ENCODE results near the gene FKBP4. TPM values are rescaled to one million over a fixed set of nuclear protein-coding genes. Genes with fewer than 3 reads are reported as not detected.
A peak's percentile ranks its signal among the peaks of the same experiment; 100 is the strongest.

The FKBP4 gene
- total RNA-seq, 2 donors from 2014 or later: 25.6 to 29.2 TPM

- TF ChIP-seq, protein P1, sequence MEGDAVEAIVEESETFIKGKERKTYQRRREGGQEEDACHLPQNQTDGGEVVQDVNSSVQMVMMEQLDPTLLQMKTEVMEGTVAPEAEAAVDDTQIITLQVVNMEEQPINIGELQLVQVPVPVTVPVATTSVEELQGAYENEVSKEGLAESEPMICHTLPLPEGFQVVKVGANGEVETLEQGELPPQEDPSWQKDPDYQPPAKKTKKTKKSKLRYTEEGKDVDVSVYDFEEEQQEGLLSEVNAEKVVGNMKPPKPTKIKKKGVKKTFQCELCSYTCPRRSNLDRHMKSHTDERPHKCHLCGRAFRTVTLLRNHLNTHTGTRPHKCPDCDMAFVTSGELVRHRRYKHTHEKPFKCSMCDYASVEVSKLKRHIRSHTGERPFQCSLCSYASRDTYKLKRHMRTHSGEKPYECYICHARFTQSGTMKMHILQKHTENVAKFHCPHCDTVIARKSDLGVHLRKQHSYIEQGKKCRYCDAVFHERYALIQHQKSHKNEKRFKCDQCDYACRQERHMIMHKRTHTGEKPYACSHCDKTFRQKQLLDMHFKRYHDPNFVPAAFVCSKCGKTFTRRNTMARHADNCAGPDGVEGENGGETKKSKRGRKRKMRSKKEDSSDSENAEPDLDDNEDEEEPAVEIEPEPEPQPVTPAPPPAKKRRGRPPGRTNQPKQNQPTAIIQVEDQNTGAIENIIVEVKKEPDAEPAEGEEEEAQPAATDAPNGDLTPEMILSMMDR (IDR thresholded peaks at IDR 0.05): no peak
- H3K27ac ChIP-seq: no peak overlapping the region
- H3K4me1 ChIP-seq: peaks cover 0 to 23% of the 10 kb centered on the region in 2 donors
- H3K9me3 ChIP-seq: no peaks in the 10 kb centered on the region
- H3K36me3 ChIP-seq: no peaks in the 10 kb centered on the region
- H3K4me3 ChIP-seq: no peak overlapping the region
- no peak for DNase-seq (ENCODE audit: low spot score)
- no peaks in the 10 kb centered on the region for H3K27me3 ChIP-seq
Measured at GRCh38 chr12:2836574-2836973, 41.8 kb downstream of the FKBP4 start.

- no peak for DNase-seq (ENCODE audit: low spot score)
- Histone ChIP-seq H3K9me3 (no peaks in the 10 kb centered on the region), H3K4me3 (no peak overlapping the region), H3K4me1 (peaks cover 0 to 11% of the 10 kb centered on the region in 2 donors), H3K36me3 (no peaks in the 10 kb centered on the region), H3K27me3 (no peaks in the 10 kb centered on the region), H3K27ac (no peak overlapping the region)
- TF ChIP-seq, protein P1 (IDR thresholded peaks at IDR 0.05): no peak
Measured at GRCh38 chr12:2841056-2841650, 46.4 kb downstream of the FKBP4 start.

DNA sequence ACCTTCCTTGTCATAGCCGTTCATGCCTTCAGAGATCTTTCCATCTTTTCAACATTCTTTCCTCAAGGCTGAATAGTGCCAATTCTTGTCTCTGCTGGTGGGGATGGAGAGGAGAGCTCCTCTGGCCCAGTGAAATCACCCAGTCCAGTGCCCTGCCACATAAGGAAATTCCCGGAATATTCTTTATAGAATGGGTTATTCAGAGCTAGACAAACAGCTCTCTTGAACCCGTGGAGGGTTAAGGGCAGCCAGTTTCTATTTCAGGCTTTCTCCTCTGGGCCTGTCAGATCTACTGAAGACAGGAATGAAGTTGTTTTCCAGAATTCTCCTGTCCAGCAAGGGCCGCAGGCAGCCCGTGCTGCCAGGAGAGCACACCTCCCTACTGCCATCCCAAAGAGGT is 48.2 kb downstream of the FKBP4 start:
- no peaks in the 10 kb centered on the region for H3K9me3 ChIP-seq
- peaks cover 5% of the 10 kb centered on the region for H3K36me3 ChIP-seq
- no peak for DNase-seq (ENCODE audit: low spot score)
- no peaks in the 10 kb centered on the region for H3K27me3 ChIP-seq
- peaks cover 0 to 11% of the 10 kb centered on the region in 2 donors for H3K4me1 ChIP-seq
- H3K27ac ChIP-seq: peak overlapping the region in 1 of 2 donors; percentile 10
- TF ChIP-seq, protein P1 (IDR thresholded peaks at IDR 0.05): no peak
- no peak overlapping the region for H3K4me3 ChIP-seq

DNA sequence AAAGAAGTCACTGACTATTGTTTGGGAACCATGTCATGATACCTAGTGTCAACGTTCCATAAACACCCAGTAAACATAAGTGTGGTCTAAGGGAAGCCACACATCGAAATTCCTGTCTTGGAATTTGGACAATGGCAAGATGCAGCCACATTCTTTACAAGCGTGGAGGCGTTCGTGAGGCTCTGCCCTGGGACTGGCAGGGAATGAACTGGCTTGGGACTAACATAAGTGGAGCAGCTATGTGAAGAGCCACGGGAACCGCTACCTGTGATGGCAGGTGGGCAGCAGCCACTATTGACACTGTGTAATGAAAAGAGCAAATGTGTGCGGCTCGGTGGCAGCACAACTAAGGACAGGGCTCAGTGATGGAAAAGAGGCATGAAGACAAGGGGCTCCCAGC is 50.0 kb downstream of the FKBP4 start:
- H3K9me3 ChIP-seq: no peaks in the 10 kb centered on the region
- TF ChIP-seq, protein P1 (IDR thresholded peaks at IDR 0.05): no peak
- no peaks in the 10 kb centered on the region for H3K27me3 ChIP-seq
- no peak overlapping the region for H3K4me3 ChIP-seq
- DNase-seq (ENCODE audit: low spot score): no peak
- peaks cover 0 to 11% of the 10 kb centered on the region in 2 donors for H3K4me1 ChIP-seq
- H3K36me3 ChIP-seq: peaks cover 8% of the 10 kb centered on the region
- peak overlapping the region; percentile 16 to 29 for H3K27ac ChIP-seq

DNA sequence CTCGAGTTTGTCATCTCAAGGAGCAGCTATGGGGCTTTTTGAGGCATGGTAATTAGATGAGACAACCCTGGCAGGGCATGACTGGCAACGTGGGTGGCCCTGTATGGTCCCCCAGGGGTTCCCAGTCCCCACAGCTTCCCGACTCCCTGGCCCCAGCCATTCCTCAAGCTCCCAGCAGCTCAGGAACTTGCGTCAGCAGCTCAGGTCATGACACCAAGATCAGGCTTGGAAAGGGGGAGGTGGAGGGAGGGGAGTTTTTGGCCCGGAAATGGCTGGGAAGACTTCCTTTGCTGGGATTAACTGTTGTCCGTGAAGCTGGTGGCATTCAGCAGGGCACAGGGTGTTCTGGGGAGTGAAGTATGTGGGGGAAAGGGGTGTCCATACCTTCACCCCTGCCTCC is 50.5 kb downstream of the FKBP4 start:
- H3K9me3 ChIP-seq: no peaks in the 10 kb centered on the region
- peaks cover 8% of the 10 kb centered on the region for H3K36me3 ChIP-seq
- H3K4me3 ChIP-seq: no peak overlapping the region
- DNase-seq (ENCODE audit: low spot score): no peak
- peaks cover 0 to 11% of the 10 kb centered on the region in 2 donors for H3K4me1 ChIP-seq
- TF ChIP-seq, protein P1 (IDR thresholded peaks at IDR 0.05): no peak
- peak overlapping the region; percentile 16 to 29 for H3K27ac ChIP-seq
- no peaks in the 10 kb centered on the region for H3K27me3 ChIP-seq

- DNase-seq (ENCODE audit: low spot score): no peak
- Histone ChIP-seq H3K9me3 (no peaks in the 10 kb centered on the region), H3K4me3 (no peak overlapping the region), H3K36me3 (peaks cover 8% of the 10 kb centered on the region), H3K4me1 (peaks cover 0 to 4% of the 10 kb centered on the region in 2 donors), H3K27me3 (no peaks in the 10 kb centered on the region), H3K27ac (no peak overlapping the region)
- TF ChIP-seq, protein P1 (IDR thresholded peaks at IDR 0.05): no peak
Measured at GRCh38 chr12:2851931-2852330, 57.2 kb downstream of the FKBP4 start.
